ENCODE results near the gene SNTA1. TPM values are rescaled to one million over a fixed set of nuclear protein-coding genes. Genes with fewer than 3 reads are reported as not detected.
A peak's percentile ranks its signal among the peaks of the same experiment; 100 is the strongest.
"Not testable (repeated sequence)": the region's sequence is repeated elsewhere in the genome, so short reads cannot be mapped to it uniquely, and the experiment has no call there.

SNTA1 gene
- total RNA-seq, 4 donors from 2014 or later: 198 to 320 (median 219) TPM

DNA sequence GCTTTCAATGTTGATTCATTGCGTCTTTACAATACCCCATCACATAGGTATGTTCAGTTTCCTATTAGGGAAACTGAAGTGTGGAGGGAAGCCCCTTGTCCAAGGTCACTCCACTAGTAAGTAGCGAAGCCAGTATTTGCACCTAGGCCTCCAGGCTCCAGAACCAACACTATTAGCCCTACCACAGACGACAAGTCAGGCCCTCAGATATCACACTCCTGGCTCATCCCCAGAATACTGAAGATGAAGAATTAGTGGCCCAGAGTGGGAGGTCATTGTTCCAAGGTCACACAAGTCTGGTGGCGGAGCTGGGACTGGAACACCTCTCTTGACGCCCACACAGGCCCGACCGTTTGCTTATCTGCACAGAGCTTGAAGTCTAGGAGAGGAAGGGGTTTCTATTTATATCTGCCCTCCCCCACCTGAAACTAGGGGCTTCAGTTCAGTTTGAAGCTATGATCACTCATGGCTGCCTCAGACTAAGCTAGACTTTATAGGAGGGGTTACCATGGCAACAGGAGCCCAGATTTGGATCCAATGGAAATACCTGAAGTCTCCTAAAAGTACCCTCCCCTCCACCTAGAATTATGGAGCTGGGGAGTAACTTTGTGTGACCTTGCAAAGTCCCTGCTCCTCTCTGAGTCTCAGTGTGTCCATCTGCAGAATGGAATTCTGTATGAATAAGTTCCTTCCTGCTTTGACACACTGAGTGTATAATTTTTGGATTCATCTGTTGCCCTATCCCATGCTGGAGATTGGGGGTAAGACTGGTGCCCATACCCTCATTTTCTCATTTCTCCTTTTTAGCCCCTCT lies 2.2 kb downstream of the SNTA1 start:
- intact Hi-C loops (cut with DNase I; ENCODE audit: low total_unique reads): no loop called here
- H3K9me3 ChIP-seq: no peaks in the 10 kb centered on the region
- no peaks in the 10 kb centered on the region for H3K27me3 ChIP-seq
- H3K4me1 ChIP-seq: peaks cover 37 to 53% of the 10 kb centered on the region in 2 donors
- no peak for DNase-seq
- peak overlapping the region in 3 of 4 donors; percentile 71 to 83 (median 73) for H3K4me3 ChIP-seq
- no peak for TF ChIP-seq POLR2A (IDR thresholded peaks at IDR 0.05)
- TF ChIP-seq, protein P1, sequence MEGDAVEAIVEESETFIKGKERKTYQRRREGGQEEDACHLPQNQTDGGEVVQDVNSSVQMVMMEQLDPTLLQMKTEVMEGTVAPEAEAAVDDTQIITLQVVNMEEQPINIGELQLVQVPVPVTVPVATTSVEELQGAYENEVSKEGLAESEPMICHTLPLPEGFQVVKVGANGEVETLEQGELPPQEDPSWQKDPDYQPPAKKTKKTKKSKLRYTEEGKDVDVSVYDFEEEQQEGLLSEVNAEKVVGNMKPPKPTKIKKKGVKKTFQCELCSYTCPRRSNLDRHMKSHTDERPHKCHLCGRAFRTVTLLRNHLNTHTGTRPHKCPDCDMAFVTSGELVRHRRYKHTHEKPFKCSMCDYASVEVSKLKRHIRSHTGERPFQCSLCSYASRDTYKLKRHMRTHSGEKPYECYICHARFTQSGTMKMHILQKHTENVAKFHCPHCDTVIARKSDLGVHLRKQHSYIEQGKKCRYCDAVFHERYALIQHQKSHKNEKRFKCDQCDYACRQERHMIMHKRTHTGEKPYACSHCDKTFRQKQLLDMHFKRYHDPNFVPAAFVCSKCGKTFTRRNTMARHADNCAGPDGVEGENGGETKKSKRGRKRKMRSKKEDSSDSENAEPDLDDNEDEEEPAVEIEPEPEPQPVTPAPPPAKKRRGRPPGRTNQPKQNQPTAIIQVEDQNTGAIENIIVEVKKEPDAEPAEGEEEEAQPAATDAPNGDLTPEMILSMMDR (IDR thresholded peaks at IDR 0.05 in 4 of 5, conservative IDR thresholded peaks at IDR 0.05 in 1 of 5): no peak
- in situ Hi-C loops (cut with MboI; ENCODE audit: low sequenced_read_pairs in 4 of 4): no loop called here
- H3K36me3 ChIP-seq: no peaks in the 10 kb centered on the region
- H3K27ac ChIP-seq: peak overlapping the region; percentile 97 to 98 (median 98)
- ATAC-seq: no peak

DNA sequence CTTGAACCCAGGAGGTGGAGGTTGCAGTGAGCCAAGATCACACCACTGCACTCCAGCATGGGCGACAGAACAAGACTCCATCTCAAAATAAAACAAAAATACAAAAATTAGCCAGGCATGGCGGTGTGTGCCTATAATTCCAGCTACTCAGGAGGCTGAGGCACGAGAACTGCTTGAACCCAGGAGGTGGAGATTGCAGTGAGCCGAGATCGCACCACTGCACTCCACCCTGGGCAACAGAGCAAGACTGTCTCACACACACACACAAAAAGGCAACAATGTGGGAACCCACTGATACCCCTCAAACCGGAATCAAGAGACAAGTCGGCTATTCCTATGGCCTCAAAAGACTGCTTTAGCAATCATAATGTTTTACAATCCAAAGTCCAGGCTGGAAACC lies 3.0 kb downstream of the SNTA1 start:
- intact Hi-C loops (cut with DNase I; ENCODE audit: low total_unique reads); H3K9me3 ChIP-seq; DNase-seq; in situ Hi-C loops (cut with MboI; ENCODE audit: low sequenced_read_pairs in 4 of 4); H3K36me3 ChIP-seq; ATAC-seq; H3K27me3 ChIP-seq: not testable (repeated sequence)
- H3K4me3 ChIP-seq: peak overlapping the region in 1 of 4 donors; percentile 71
- peaks cover 37 to 53% of the 10 kb centered on the region in 2 donors for H3K4me1 ChIP-seq
- peak overlapping the region; percentile 97 to 98 (median 98) for H3K27ac ChIP-seq

DNA sequence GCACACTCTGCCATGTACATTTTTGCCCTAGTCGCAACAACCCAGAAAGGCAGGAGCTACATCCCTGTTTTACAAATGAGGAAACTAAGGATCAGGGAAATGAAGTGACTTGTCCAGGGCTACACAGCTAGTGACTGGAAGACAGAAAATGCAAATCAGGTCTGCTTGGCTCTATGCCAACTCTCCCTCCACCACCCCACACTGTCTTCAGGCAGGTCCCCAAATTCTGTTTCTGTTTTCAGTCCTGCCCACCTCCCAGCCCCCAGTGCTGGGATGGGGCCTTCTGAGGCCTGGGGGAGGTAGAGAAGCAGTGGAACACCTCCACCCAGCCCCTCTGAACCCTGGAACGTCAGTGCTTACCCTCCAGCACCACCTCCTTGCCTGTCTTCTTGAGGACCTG lies 5.1 kb downstream of the SNTA1 start:
- intact Hi-C loops (cut with DNase I; ENCODE audit: low total_unique reads): no loop called here

DNA sequence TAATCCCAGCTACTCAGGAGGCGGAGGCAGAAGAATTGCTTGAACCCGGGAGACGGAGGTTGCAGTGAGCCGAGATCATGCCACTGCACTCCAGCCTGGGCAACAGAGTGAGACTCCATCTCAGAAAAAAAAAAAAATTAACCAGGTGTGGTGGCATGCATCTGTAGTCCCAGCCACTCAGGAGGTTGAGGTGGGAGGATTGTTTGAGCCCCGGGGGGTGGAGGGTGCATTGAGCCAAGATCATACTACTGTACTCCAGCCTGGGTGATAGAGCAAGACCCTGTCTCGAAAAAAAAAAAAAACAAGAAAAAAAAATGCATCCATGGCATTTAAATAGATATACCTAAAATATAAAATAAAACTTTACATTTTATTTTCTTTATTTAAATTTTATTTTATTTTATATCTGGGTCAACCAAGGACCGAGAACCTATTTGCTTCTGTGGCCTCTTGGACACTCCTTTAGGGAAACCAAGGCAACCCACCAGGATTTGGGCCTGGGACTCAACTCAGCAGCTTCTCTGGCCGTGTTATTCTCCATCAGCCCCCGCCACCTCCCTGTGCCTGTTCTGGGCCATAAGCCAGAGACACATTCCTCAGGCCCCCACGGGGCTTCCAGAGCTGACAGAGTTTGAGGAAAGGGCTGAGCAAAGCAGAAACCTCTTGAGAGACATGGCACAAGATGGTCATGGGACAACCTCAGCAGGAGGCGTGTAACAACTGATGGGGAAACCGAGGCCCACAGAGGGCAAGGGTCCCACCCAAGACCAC lies 6.2 kb downstream of the SNTA1 start:
- peak overlapping the region; percentile 97 to 98 (median 98) for H3K27ac ChIP-seq
- peaks cover 48 to 61% of the 10 kb centered on the region in 2 donors for H3K4me1 ChIP-seq
- no peaks in the 10 kb centered on the region for H3K9me3 ChIP-seq
- no peak for ATAC-seq
- H3K4me3 ChIP-seq: no peak overlapping the region
- in situ Hi-C loops (cut with MboI; ENCODE audit: low sequenced_read_pairs in 4 of 4): no loop called here
- H3K27me3 ChIP-seq: no peaks in the 10 kb centered on the region
- peaks cover 0 to 11% of the 10 kb centered on the region in 2 donors for H3K36me3 ChIP-seq
- TF ChIP-seq, protein P1 (IDR thresholded peaks at IDR 0.05 in 4 of 5, conservative IDR thresholded peaks at IDR 0.05 in 1 of 5): no peak
- no peak for TF ChIP-seq POLR2A (IDR thresholded peaks at IDR 0.05)
- DNase-seq: peak in 1 of 2 donors; percentile 58
- intact Hi-C loops (cut with DNase I; ENCODE audit: low total_unique reads): no loop called here

More for the DNA sequence above, 5.1 kb downstream of the SNTA1 start:
- Histone ChIP-seq H3K27me3 (no peaks in the 10 kb centered on the region), H3K36me3 (peaks cover 0 to 11% of the 10 kb centered on the region in 2 donors), H3K27ac (peak overlapping the region; percentile 97 to 98 (median 98)), H3K4me3 (no peak overlapping the region), H3K9me3 (no peaks in the 10 kb centered on the region), H3K4me1 (peaks cover 42 to 58% of the 10 kb centered on the region in 2 donors)
- DNase-seq: no peak
- TF ChIP-seq, protein P1 (IDR thresholded peaks at IDR 0.05 in 4 of 5, conservative IDR thresholded peaks at IDR 0.05 in 1 of 5): no peak
- no peak for TF ChIP-seq POLR2A (IDR thresholded peaks at IDR 0.05)
- in situ Hi-C loops (cut with MboI; ENCODE audit: low sequenced_read_pairs in 4 of 4): no loop called here
- no peak for ATAC-seq

DNA sequence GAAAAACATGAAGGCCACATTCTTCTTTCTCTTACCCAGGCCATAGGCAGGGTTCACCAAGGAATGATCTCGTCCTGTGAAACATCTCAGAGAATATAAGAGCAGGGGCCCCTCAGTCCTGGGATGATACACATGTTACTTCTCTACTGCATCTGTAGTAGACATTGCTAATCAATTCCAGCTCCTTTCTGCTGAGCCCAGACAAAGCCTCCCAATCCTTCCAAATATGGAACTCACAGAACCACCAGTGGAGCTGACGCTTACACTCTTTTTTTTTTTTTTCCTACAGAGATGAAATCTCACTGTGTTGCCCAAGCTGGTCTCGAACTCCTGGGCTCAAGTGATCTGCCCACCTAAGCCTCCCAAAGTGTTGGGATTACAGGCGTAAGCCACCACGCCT lies 9.1 kb downstream of the SNTA1 start:
- peaks cover 0 to 11% of the 10 kb centered on the region in 2 donors for H3K36me3 ChIP-seq
- peaks cover 34 to 40% of the 10 kb centered on the region in 2 donors for H3K4me1 ChIP-seq
- H3K27ac ChIP-seq: peak overlapping the region; percentile 97 to 98 (median 98)
- H3K27me3 ChIP-seq: no peaks in the 10 kb centered on the region
- no peak for DNase-seq
- TF ChIP-seq, protein P1 (IDR thresholded peaks at IDR 0.05 in 4 of 5, conservative IDR thresholded peaks at IDR 0.05 in 1 of 5): no peak
- TF ChIP-seq POLR2A (IDR thresholded peaks at IDR 0.05): no peak
- H3K9me3 ChIP-seq: no peaks in the 10 kb centered on the region
- no peak overlapping the region for H3K4me3 ChIP-seq
- ATAC-seq: no peak
- in situ Hi-C loops (cut with MboI; ENCODE audit: low sequenced_read_pairs in 4 of 4): no loop called here
- intact Hi-C loops (cut with DNase I; ENCODE audit: low total_unique reads): no loop called here
